ENCODE results near the gene SLBP. TPM values are rescaled to one million over a fixed set of nuclear protein-coding genes. Genes with fewer than 3 reads are reported as not detected.
"Not testable (repeated sequence)": the region's sequence is repeated elsewhere in the genome, so short reads cannot be mapped to it uniquely, and the experiment has no call there.

Gene SLBP
- total RNA-seq, 1 experiment from 2014 or later: 126 TPM

DNA sequence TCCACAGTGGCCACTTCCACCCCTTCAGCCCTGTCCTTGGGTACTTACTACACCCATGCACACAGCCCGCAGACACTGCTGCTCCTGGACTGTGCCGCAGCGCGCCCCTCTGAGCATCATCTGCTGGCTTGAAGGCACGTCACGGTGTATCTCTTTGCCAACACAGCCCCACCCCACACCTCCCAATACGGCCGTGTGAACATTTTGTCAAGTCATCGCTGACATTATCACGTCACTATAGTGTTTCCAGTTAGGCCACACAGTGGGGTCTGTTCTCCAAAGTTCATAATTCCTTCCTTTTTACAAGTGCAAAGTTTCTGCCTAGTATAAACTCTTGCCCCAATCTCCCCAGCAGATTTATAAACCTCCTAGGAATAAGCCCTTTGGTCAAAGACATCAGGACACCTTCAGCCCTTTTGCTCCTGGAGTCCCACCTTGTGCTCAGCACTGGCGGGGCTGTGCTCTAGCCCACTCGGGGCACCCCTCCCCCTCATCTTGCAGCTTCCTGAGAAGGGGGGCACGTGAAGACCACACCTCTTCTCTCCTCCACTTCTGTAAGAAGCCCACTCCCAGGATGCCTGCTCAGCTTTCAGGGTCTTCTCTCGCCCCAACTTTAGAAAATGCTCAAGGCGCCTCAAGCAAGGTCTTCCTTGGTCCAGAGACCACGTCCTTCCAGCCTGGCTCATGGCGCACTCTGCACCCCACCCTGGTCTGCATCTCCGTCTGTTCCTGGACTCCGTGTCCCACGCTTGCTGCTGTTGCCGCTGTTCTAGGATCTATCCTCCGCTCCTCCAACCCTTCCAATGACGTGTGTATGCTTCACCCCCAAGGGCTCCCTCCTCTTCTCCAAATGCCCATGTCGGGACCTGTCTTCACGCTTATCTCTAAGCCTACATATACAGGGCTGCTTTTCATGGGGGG is 35.3 kb downstream of the SLBP start:
- DNase-seq (ENCODE audit: low read depth): no peak

DNA sequence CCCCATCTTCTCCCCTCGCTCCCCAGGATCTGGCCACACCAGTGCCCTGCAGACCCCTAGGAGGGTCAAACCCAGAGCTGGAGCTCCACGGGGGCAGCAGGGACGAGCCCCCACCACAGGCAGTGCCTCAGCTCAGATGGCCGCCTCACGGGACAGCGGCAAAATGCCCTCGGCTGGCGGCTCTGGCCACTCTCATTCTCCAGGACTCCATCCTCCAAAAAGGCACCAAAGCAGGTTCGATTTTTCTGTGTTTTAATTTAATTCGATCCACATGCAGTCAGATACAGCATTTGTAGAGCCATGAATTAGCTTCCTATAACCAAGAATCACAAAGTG is 36.3 kb downstream of the SLBP start:
- DNase-seq (ENCODE audit: low read depth): no peak

DNA sequence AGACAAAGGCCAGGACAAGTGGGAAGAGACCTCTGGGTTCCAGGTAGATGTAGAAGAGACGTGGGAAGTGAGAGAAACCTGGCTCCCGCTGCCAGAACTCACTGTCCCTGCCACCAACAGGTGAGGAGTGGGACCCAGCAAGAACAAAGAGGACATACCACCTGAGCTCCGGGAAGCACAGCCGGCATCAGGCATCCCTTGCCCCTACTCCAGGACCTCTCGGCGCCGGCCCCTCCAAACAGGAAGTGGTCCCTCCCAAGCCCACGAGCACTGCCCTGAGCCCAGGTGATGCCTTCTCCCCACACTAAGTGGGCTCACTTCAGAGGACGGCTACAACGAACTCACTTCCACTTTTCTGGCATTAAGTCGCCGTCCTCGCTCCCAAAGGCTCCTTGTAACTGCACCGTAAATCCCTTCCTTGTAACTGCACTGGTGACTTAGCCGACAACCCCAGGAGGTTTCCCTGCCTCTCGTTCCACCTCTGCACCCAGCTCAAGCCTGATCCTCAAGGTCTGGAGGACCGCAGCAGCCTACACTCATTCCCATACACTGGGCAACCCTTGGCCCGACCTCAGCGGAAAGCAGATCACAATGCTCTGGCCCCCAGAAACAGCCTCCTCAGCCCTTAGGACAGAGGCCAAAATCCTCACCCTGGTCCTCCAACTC is 36.9 kb downstream of the SLBP start:
- no peak for DNase-seq (ENCODE audit: low read depth)

DNA sequence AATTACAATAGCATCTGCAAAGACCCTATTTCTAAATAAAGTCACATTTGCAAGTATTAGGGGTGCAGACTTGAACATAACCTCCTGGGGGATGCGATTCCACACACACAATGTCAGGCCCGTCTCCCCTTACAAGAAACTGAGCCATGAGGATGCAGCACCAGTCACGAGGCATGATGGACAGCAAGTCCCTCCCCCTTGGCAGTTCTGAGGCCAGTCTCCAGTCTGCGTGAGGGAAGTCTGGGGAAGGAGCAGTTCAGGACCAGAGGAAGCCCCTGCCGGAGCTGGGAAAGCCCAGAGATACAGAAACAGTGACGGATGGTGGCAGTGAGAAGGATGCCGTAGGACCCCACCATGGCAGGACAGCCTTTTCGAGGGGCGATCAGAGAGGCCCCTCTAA is 37.4 kb downstream of the SLBP start:
- DNase-seq (ENCODE audit: low read depth): no peak

DNA sequence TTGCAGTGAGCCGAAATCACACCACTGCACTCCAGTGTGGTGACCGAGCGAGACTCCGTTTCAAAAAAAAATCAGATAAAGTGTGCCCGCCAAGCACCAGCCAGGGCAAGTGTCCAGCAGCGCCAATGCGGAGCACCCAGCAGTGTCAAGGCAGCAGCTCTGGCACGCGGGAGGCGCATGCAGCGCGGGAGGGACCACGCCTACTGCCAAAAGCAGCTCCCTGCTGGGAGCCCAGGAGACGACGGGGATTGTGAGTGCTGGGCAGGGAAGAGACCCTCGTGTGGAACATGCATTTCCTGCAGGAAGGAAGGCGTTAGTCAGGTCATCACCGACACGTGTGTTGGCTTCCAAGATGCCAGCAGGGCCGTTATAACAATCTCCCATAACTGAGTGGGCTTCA is 38.4 kb downstream of the SLBP start:
- no peak for DNase-seq (ENCODE audit: low read depth)

DNA sequence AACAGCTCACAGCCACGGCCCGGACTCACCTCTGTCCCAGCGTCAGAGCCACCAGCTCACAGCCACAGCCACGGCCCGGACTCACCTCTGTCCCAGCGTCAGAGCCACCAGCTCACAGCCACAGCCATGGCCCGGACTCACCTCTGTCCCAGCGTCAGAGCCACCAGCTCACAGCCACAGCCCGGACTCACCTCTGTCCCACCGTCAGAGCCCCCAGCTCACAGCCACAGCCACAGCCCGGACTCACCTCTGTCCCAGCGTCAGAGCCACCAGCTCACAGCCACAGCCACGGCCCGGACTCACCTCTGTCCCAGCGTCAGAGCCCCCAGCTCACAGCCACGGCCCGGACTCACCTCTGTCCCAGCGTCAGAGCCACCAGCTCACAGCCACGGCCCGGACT is 41.1 kb downstream of the SLBP start:
- not testable (repeated sequence) for DNase-seq (ENCODE audit: low read depth)

DNA sequence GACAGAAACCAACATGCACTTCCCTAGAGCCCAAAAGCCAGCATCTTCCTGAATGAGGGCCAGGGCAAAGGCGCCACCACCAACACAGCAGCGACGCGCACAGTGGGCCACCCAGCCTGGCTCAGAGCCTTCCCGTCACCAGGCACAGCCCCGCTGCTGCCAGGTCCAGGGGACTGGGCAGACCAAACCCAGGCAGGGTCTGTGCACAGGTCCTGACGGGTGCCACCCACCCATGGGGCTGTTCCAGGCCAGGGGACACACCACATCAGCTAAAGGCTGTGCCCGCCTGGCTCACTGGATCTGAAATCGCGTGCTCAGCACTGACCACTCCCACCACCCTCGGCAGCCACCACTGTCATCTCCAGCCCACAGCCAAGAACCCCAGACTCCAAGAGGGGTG is 41.8 kb downstream of the SLBP start:
- no peak for DNase-seq (ENCODE audit: low read depth)

DNA sequence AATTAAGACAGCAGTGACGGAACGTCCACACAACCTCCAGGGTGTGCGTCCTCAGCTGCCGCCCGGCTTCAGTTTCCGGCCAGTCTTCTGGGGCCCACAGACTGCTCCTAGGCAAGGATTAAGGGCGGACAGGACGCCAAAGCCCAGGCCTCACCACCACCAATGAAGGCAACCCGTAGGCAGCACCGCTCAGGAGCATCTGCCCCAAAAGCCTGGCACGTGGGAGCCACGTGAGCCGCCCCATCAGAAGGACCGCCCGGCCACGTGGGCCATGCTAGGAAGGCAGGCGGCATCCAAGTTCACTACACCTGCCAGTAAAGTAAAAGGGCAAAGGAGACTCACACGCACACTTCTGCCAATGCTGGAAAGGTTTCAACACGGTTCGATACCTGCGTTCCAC is 42.3 kb downstream of the SLBP start:
- DNase-seq (ENCODE audit: low read depth): no peak

DNA sequence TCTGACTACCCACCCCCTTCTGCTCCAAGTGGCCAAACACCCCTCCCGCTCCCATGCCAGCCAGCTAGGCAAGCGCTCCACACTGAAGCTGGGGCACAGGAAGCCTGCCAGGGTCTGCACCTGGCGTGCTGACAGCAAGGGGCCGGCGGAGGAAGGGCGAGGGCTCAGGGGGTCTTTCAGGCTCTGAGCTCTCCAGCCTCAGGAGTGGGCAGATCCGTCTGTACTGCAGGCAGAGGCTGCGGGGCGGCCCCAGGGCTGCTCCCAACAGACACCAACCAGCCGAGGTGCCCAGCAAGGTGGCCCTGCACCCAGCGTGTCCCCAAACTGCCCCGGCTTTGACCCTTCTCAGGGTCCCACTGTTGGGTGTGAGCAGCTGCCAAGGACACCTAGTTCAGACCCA is 42.8 kb downstream of the SLBP start:
- DNase-seq (ENCODE audit: low read depth): no peak

DNA sequence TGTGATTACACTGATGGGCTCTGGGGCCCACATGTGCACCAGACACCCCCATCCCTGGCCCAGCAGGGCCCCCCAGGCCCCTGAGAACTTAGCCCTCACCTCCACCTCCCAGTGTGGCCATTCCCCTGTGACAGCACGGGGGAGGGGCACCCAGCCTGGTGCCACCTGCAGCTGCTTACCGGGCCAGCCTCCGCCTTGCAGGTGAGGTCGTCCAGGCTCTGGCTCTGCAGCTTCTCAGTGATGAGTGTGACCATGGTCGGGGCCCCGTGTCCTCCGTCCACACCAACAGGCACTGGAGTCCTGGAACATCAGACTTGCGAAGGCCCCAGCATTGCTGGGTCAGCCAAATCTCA is 43.7 kb downstream of the SLBP start:
- DNase-seq (ENCODE audit: low read depth): no peak

DNA sequence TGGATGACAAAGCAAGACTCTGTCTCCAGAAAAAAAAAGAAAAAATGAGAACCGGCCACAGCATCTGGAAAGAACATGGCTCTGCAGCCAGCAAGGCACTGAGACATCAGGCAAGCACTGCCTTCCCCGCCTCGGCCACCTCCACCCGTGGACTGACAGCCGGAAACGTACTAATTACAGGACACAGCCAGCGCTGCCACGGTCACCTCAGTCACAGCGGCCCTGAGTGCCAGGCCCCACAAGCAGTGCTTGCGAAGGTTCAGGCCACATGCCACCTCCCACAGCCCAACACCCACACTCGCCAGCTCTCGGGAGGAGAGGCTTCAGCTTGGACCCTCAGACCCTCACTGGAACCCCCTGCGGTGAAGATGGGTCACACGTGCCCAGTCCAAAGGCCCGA is 44.8 kb downstream of the SLBP start:
- no peak for DNase-seq (ENCODE audit: low read depth)

DNA sequence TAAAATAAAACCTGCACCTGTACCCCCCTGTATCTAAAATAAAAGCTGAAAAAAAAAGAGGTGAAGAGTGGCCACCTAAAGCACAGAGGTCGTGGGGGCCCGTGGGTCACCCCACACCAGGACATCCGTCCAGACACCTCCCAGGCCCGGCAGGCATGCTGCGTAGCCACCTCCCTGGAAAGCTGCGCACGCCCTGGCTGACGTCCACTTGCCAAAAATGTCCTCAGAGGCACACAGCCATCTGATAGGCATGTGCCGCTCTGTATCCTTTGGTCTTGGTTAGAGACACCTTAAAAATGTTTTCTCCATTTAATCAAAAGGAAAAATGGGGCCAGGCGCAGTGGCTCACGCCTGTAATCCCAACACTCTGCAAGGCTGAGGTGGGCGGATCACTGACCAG is 45.7 kb downstream of the SLBP start:
- no peak for DNase-seq (ENCODE audit: low read depth)

DNA sequence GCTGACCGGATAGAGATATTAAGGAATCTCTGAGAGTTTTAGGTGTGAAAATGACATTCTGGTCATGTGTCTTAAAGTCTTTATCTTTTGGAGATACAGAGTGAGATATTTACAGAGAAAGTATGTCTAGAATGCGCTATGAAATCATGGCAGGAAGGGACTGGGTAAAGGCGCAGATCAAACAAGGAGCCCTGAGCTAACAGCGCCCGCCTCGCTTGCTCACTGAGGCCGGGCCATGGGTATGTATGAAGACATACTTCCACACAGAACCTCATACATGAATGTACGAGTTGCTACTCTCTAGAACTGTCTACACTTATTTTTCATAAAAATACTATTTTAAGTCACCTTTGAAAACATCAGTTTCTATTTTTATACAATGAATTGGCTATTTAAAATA is 48.0 kb downstream of the SLBP start:
- DNase-seq (ENCODE audit: low read depth): no peak

DNA sequence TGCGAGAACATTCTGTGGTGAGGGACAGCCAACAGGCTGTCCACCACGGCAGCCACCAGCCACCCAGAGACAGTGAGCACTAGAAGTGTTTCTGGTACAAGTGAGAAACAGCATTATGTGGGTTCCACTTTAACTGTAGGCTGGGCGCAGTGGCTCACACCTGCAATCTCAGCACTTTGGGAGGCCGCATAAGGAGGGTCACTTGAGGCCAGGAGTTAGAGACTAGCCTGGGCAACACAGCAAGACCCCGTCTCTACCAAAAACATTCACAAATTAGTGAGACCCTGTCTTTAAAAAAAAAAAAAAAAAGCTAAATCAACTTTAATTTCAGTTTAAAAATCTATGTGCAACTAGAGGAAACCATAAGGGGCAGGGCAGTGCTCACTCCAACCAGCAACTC is 48.6 kb downstream of the SLBP start:
- no peak for DNase-seq (ENCODE audit: low read depth)

DNA sequence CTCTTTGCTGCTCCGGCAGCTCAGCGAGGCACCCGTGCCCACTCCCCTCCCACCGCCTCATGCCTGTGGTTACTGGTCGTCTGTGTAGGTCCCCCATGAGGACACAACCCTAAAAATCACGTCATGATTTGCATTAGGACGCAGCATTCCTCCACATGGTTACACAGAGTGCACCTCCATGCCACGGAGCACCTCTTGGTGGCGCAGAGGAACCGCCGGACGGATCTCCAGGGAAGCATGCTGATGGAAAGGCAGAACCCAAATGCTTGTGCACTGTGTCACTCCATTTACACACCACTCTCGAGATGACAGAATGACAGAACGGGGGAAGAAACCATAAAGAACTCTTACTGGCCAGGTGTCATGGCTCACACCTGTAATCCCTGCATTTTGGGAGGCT is 50.4 kb downstream of the SLBP start:
- DNase-seq (ENCODE audit: low read depth): no peak

DNA sequence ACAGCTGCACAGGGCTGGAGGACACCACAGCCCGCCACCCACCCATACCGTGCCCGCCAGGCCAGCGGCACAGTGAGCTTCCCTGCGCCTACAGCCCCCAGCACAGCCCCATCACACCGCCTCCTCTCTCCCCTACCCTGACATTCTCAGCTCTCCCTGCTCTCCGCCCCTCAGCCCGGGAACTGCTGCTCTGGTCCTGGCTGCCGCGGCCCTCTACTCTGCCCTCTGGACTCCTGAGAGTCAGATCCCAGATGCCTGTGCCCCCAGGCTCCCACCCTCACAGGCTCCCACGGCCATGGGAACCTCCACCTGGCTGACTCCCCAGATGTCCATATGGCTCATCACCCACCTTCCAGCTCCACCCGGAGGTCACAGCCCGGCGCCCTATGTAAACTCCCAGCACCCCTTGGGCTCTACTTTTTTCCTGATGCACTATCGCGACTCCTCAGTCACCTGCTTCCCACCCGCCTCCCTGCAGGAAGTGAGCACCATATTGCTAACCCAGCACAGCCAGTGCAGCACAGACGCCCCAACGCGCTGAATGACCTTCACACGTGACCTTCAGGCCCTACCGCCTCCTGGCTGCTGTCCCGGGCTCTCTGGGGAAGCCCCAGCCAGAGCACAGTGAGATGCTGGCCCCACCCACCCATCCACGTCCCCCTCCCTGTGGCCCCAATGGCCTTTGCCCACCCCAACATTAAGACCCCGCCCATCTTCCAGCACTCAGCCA is 51.0 kb downstream of the SLBP start:
- DNase-seq (ENCODE audit: low read depth): no peak

DNA sequence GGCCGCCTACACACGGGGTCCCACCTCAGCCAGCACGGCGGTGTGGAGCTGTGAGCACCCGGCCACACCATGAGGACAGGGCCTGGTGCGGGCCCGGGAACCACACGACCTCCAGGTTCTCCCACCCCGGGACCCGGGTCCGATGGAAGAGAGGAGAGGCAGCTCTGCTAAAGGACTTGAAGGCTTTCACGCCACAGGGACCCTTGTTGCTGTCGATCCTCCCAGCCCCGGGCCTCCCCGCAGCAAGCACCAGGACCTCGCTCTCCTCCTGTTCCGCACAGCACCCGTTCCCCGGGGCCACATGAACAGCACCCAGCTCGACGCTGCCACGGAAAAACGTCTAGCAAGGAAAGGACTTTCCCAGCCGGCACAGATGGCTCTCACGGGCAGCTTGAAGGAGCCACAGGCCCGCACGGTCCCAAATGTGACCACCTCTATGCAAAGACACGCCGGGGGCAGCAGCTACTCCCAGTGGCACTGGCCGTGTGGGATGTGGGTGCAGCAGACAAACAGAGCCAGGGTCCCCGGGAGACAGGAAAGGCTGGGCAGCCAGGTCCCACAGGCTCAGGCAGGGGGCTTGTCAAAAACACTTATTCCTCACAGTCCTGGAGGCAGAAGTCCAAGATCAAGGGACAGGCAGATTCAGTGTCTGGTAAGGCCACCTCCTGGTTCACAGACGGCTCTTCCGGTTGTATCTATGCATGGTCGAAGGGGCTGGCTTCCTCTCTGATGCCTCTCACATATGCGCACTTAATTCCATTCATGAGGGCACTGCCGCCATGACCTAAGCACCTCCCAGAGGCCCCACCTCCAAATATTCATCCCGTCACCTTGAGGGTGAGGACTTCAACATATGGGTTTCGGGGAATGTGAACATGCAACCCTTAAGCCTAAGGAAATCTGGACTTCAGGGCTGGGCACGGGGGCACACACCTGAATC is 52.7 kb downstream of the SLBP start:
- DNase-seq (ENCODE audit: low read depth): no peak

DNA sequence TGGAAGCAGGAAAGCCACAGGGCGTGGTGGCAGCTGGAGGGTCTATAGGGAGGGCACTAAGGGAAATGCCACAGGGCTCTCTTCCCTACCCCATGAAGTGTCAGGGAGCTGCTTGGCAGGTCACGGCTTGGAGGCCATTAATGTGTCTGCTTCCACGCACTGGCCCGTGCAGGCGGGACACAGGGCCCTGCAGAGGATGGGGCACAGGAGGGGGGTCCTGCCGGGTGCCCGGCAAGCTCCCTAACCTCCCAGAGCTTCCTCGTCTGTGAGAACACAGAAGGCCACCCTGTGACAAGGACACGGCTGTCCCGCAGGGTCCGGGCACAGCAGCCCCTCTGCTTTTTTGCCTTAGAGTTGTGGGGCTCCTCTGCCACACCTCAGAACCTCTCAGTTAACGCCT is 53.5 kb downstream of the SLBP start:
- DNase-seq (ENCODE audit: low read depth): no peak

DNA sequence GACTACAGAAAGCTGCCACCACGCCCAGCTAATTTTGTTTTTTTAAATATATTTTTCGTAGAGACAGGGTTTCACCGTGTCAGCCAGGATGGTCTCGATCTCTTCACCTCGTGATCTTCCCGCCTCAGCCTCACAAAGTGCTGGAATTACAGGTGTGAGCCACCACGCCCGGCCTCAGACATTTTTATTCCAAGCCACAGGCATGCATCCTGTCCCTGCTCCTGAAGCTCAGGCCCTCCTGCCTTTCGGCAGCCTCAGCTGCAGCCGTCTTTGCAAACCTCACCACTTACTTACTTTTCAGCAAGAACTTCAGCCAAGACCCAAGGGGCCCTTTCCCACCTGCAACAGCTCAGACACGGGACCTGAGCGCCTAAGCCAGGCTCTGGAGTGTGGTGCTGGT is 54.0 kb downstream of the SLBP start:
- DNase-seq (ENCODE audit: low read depth): no peak

DNA sequence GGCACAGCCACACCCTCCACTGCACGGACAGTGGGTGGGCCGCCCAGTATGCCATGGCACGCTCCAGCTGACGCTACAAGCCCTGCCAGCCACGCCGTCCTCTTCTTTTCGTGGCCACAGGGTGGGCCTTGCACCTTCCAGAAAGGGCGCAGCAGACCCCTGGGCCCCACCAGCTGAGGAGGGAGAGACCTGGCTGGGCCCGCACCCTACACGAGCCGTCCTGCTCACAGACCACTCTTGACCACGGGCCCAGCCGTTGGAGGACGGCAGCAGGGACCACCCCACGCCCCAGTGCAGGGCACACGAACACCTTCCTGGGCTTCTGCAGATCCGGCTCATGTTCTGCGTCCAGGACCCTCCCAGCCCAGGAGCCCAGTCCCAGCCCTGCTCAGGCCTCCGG is 55.1 kb downstream of the SLBP start:
- no peak for DNase-seq (ENCODE audit: low read depth)

DNA sequence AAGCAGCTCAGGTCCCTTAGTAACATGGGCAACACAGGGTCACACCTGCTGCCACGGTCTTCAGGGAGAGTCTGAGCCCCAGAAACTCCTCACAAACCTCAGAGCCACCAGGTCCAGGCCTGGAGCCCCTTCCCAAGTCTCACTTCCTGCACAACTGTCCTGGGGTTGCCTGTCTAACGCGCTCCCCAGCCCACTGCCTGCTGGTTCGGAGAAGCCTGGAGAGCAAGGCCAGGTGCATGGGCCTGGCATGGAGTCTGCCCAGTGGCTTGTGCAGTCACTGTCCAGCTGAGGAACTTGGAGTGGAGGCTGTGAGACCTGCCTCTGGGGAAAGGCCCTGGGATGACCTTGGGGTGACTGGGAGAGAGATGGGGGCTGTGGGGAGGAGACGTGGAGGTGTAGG is 56.0 kb downstream of the SLBP start:
- no peak for DNase-seq (ENCODE audit: low read depth)

DNA sequence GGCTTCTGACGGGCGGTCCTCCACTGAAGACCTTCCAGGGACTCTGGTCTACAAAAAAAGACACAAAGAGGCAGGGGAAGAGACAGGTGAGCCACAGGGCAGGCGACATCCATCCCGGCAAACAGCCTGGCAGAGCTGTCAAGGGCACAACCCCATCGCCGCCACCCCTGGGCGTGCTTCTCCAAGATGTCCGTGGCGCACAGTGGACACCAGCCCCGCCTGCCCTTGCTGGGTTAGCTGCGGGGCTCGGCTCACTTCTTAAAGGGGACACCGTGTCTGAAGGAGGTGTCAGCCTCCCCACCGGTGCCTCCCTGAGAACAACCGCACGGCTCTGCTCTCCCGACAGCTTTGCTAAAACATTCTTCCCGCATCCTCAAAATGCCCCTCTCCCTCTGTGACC is 56.4 kb downstream of the SLBP start:
- DNase-seq (ENCODE audit: low read depth): no peak
